UCSD-AML1 (cell line): ENCODE measurements around the gene AZI2.

Experiments
- DNase-seq: peaks from one replicate; lab custom pipeline; 2025; ENCODE audit not compliant: unreplicated experiment; lab: John Stamatoyannopoulos, UW

Gene AZI2

DNA sequence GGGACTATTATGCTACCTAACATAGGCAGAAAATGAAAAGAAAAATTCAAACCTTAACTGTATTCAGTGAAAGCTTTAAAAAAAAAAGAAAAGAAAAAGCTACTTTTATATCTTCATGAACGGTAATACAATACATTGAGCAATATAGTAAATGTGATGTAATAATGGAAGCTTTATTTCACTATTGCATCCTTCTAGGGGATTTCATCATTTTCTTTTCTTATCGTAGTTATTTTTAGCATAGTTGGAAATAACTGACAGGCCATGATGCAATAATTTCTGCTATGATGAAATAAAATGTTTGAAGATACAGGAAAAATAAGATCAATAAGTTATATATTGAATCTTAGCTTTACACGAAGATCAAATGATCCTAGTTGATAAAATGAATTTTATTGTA lies 40.4 kb downstream of the AZI2 start:
- no peak for DNase-seq

DNA sequence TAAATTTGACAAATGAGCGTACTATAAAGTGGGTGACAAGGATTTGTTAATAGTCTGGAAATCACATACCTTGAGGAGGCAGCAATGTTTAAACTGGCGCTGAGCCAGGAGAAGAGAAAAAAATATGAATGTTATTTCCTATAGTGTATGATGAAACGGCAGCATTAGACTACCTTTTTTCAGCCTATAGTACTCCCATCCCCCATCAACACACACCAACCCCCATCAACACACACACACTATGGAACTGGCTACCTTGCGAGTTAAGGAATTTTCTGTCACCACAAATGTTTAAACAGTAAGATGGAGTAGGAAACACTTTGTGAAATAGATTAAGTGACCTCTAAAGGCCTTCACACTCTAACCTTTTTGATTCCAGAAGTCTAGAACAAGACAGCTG lies 46.9 kb downstream of the AZI2 start:
- no peak for DNase-seq

DNA sequence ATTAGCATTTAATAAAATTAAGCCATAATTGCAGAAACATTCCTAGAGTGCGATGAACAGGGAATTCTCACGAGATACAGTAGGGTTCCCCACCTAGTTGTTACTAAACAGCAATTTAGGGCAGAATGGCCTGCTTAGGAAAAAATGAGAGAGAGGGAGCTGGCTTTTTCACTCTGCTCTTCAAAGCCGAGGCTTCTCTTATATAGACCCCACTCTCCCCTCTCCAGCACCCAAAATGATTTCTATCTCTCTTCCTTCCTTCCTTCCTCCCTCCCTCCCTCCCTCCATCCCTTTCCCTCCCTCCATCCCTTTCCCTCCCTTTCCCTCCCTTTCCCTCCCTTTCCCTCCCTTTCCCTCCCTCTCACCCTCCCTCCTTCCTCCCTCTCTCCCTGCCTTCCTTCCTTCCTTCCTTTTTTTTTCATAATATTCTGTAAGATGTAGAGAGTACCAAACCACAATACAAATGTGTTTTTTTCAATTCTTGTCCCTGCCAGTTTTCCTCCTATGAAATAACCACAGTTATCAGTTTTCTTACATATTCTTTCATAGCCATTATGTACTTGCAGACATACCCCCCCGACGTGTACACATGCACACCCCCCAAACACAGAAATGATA lies 48.2 kb downstream of the AZI2 start:
- no peak for DNase-seq

DNA sequence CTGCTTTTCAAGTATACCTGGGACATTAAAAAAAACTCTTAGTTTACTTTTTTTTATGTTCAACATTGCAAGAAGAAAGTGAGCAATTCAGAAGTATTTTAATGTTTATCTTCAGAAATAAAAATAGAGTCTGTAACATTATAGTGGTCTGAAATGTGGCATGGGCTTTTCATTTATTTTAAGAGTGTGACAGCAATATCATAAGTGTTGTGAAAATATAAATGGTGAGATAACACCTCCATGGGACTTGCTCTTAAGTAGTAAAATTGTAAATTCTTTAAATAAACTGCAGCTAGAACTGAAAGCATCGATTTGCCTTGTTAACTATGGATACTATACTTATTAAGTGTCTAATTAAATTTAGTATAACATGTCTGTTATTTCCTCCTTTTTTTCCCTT lies 48.9 kb downstream of the AZI2 start:
- no peak for DNase-seq

DNA sequence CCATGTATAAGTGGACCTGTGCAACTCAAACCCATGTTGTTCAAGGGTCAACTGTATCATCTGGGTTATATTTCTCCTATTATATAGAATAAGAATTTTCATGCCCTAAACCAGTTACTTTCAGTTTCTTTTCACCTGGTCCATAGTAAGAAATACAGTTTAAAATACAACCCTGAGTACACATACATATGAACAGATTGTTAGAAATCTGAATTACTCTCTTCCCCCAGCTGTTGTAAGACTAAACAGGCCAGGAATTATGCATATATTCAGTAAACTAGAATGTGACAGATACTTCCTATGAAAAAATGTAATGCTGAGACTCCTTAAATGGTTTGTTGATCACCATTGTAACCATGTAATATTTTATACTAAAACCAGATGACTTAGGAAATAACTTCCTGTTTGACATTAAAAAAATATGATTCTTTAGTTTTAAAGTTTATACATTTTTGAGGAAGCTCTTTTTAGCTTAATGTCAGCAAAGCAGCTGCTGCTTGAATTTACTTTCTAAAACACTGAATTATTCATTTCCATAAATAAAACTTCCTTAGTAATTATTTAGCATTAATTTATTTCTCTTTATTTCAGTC lies 52.6 kb downstream of the AZI2 start:
- DNase-seq: no peak

DNA sequence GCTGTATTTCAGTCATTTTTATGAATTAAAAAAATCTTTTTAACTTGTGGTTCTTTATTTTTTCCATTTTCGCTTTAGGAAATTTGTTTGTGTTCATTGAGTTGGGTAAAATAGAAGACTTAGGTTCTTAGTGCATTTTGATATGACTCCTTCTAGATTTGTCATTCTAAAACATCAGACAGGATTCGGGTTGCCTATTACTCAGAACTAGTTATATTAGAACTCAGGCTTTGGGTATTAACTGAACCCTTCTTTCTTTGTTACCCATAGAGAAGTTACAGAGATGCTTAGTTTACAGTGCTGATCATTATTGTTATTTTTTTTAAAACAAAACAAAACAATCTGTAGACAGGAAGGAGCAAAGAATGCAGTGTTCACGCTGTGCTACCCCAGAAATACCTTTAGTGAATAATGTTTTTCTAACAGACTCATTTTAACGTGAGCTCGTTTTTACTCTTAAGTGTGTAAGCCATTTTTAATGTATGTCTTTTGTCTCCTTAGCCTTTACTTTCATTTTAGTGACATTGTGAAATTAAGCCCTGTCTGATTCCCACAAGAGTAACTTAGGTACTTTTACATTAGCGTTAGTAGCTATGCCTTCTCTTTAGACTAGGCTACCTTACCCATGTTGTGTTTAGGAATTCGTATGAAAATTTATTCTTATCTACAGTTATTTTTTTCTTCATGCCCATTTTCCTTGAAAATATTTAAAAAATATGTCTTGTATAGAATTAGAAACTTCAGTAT lies 53.8 kb downstream of the AZI2 start:
- DNase-seq: no peak

DNA sequence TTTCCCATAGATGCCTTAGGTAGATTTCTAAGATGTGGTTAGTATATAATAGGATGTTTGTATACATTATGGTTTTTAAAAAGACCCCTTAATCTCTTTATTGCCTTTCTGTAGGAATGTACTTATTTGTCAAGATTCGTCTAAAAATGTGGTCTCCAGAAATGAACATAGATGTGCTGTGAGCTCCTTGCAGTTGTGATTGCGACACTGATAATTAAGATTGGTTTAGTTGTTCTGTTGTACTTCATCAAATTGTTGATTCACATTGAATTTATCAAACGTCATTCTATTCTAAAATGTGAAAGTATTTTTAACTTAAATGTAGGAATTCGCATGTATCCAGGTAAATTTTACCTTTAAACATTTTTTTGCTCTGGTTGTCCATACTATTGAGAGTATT lies 56.0 kb downstream of the AZI2 start:
- DNase-seq: no peak

DNA sequence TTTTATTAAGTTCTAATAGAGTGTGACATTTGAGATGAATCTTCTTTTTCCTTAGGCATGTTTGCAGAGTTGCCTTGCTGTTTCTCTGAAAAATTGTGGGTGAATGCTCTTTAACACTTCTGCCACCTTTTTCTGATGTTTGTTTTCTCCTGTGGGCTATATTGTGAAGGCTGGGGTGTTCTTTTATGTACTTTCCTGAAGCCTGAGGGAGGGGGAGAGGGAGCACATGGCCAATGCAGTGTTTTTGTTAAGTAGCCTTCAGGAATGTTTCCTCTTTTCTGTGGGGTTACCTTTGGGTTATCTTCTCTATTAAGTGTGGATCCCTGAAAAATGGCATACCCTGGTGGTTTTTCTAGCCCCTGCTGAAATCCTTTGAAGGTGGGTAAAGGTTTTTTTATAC lies 57.0 kb downstream of the AZI2 start:
- no peak for DNase-seq

DNA sequence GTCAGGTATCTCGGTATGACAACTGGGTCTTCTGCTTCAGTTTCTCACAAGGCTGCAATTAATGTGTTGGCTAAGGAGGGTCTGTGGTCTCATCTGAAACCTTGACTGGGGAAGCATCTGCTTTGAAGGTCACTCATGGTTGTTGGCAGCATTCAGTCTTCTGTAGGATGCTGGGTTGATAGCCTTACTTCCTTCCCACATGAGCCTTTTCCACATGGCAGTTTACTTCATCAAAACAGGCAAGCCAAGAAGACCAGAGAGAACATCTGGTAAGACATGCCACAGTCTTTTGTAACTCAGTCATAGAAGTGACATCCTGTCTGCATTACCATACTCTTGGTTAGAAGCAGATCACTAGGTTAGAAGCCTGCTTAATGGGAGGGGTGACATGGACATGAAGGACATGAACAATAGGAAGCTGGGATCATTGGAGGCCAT lies 57.7 kb downstream of the AZI2 start:
- DNase-seq: no peak

DNA sequence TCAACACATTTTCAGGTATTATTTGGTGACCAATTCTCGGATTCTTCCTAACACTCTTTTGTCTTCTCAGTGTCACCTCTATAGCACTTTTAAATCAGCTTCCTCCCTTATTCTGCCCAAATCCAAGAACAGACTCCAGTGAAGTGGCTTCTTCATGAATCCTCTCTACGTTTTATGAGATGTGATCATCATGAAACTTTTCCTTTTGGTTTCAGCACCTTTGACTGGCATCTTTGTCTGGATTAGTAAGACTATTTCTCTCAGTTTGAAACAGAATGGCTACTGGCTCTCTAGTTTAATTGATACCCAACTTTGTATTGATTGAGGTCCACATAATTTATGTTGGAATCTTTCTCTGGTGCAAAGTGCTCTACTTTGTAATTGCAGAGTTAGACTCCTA lies 61.6 kb downstream of the AZI2 start:
- no peak for DNase-seq

DNA sequence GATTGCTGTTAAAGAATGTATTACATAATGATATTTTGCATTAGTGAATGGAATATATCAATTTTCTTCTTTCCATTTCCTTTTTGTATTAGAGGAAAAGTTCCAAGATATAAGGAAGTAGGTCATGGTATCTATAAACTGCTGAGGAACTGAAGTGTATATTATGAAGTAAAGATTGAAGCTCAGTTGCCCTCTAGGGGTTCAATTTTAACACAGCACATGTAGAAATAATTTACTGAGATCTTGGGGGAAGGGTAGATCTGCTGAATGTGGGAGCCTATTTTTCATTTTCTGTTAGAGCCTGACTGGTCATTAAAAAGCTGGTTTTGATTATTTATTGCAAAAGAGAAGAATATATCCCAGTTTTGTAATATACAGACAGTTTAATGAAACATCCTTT lies 62.0 kb downstream of the AZI2 start:
- no peak for DNase-seq

DNA sequence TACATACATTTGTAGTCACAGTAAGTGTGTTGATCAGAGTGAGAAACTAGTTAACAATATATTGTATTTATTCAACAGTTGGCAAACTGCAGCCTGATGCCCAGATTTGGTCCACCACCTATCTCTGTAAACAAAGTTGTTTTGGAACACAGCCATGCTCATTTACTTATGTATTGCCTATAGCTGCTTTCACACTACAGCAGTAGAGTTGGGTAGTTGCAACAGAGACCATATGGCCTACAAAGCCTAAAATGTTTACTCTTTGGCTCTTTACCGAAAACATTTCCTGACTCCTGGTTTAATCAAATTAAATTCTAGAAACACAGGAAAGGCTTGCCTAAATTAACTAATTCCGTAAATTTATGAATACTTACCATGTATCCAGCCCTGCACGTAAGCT lies 67.8 kb downstream of the AZI2 start:
- no peak for DNase-seq

DNA sequence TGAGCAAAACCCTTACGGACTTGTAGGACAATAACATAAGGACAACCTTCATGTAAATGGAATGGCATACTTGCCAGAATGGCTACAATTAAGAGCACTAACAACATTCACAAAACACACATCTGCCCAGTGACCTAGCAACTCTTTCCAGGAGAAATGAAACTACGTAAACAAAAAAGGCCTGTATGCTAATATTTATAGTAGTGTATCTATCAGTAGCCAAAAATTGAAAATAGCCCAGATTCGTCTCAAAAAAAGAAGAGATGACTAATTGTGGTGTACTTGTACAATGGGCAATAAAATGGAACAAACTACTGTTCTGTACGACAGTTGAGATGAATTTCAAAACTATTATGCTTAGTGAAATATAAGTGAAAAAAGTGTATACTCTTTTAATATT lies 68.9 kb downstream of the AZI2 start:
- DNase-seq: no peak

DNA sequence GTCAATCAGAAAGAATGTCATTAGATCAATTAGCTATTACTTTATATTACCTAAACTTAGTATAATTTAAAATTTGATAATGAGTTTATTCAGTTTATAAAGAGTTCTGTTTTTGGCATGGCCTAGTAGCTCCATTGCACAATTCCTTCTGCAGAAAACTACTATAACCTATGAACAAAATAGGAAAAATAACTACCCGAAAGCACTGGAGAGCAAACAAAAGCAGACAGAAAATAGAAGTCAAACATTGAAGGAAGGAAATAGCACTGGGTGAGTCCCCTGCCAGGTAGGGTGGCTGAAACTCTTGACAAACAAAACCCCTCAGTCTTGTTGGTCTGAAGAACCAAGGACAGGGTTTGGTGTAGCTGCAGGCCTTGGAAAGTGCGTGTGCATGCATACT lies 69.7 kb downstream of the AZI2 start:
- no peak for DNase-seq

DNA sequence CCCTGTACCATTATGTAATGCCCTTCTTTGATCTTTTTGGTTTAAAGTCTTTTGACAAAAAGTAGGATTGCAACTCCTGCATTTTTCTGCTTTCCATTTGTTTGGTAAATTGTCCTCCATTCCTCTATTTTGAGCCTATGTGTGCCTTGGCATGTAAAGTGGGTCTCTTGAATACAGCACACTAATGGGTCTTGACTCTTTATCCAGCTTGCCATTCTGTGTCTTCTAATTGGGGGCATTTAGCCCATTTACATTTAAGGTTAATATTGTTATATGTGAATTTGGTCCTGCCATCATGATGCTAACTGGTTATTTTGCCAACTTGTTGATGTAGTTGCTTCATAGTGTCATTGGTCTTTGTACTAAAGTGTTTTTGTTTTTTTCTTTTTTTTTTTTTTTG lies 74.8 kb downstream of the AZI2 start:
- no peak for DNase-seq
